ENCODE measurements around the gene GPR132. TPM values are rescaled to one million over a fixed set of nuclear protein-coding genes. Genes with fewer than 3 reads are reported as not detected.

The GPR132 gene
- polyA plus RNA-seq, 1 donor from 2014 or later: not detected

DNA sequence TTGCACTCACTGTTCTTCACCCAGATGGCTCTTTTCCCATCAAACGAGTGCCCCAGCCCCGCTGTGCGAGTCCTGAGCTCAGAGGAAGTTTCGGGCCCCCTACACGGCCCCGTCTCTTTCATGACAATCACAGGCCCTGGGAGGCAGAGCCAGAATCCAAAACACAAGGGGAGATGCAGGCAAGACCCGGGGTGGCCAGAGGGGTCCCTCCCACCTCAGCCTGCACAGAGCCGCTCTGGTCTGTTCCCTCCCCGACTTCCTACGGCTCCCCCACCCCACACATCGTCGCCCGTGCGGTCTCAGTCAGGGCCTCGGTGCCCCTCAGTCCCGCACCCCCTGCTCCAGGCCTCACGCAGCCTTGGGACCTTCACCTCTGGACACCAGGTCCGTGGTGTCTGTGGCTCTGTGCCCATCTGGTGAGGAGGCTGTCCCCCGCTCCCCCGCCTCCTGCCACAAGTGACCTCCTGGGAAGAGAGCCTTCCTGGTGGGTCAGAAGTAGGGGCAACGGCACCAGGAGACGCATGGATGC lies 8.9 kb downstream of the GPR132 start:
- H3K36me3 ChIP-seq (ENCODE audit: insufficient read depth, low read length): no peaks in the 10 kb centered on the region
- no peak overlapping the region for H3K27ac ChIP-seq (ENCODE audit: low read length)
- H3K9me2 ChIP-seq (ENCODE audit: insufficient read depth, low read length): no peaks in the 10 kb centered on the region
- no peaks in the 10 kb centered on the region for H3K27me3 ChIP-seq (ENCODE audit: insufficient read depth, low read depth, low read length)
- no peak for TF ChIP-seq RAD21 (conservative IDR thresholded peaks at IDR 0.05)
- no peak for TF ChIP-seq TAF1 (IDR thresholded peaks at IDR 0.05; ENCODE audit: low read depth)
- TF ChIP-seq, protein P1, sequence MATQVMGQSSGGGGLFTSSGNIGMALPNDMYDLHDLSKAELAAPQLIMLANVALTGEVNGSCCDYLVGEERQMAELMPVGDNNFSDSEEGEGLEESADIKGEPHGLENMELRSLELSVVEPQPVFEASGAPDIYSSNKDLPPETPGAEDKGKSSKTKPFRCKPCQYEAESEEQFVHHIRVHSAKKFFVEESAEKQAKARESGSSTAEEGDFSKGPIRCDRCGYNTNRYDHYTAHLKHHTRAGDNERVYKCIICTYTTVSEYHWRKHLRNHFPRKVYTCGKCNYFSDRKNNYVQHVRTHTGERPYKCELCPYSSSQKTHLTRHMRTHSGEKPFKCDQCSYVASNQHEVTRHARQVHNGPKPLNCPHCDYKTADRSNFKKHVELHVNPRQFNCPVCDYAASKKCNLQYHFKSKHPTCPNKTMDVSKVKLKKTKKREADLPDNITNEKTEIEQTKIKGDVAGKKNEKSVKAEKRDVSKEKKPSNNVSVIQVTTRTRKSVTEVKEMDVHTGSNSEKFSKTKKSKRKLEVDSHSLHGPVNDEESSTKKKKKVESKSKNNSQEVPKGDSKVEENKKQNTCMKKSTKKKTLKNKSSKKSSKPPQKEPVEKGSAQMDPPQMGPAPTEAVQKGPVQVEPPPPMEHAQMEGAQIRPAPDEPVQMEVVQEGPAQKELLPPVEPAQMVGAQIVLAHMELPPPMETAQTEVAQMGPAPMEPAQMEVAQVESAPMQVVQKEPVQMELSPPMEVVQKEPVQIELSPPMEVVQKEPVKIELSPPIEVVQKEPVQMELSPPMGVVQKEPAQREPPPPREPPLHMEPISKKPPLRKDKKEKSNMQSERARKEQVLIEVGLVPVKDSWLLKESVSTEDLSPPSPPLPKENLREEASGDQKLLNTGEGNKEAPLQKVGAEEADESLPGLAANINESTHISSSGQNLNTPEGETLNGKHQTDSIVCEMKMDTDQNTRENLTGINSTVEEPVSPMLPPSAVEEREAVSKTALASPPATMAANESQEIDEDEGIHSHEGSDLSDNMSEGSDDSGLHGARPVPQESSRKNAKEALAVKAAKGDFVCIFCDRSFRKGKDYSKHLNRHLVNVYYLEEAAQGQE (IDR thresholded peaks at IDR 0.05; ENCODE audit: borderline replicate concordance): no peak
- no peak for TF ChIP-seq MXI1 (conservative IDR thresholded peaks at IDR 0.05; ENCODE audit: poor library complexity, severe bottlenecking)
- H3K4me2 ChIP-seq (ENCODE audit: low read length): no peak overlapping the region
- H3F3A ChIP-seq (ENCODE audit: insufficient read depth, low read length, poor library complexity, severe bottlenecking): no peaks in the 10 kb centered on the region
- no peak overlapping the region for H3K4me3 ChIP-seq (ENCODE audit: low read length)
- H2AFZ ChIP-seq (ENCODE audit: low read depth, low read length): no peak overlapping the region
- no peaks in the 10 kb centered on the region for H3K79me2 ChIP-seq (replicated peaks; ENCODE audit: insufficient read depth, low read length)
- H3K9me3 ChIP-seq (ENCODE audit: low read length): no peaks in the 10 kb centered on the region
- no peaks in the 10 kb centered on the region for H4K20me1 ChIP-seq (ENCODE audit: insufficient read depth)
- no peak overlapping the region for H3K9ac ChIP-seq (ENCODE audit: low read length)

DNA sequence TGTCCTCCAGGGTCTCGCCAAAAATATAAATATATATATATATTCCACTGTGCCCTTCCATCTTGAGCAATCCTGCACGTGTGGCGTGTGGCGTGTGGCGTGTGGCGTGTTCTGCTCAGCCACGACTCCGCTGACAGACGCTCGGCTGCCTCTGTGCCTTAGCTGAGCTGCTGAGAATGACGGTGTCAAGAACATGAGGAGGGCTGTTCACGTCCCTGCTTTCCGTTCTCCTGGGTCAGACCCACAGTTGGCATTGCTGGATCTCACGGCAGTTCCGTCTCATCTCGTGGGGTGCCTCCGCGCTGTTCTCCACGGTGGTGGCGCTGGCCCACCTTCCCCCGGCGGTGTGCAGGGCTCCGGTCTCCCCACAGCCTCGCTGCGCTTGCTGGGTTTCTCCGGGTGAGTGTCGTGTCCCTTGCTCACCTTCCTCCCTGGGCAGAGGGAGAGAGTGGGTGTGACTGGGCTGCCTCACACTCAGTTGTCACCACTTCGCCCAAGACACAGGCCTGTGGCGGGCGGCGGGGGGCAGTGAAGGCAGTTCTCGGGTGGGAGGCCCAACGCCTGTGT lies 9.4 kb downstream of the GPR132 start:
- Histone ChIP-seq H3K9me2 (ENCODE audit: insufficient read depth, low read length) (no peaks in the 10 kb centered on the region), H3K27me3 (ENCODE audit: insufficient read depth, low read depth, low read length) (no peaks in the 10 kb centered on the region), H2AFZ (ENCODE audit: low read depth, low read length) (no peak overlapping the region), H3K9me3 (ENCODE audit: low read length) (no peaks in the 10 kb centered on the region), H4K20me1 (ENCODE audit: insufficient read depth) (no peaks in the 10 kb centered on the region), H3K4me2 (ENCODE audit: low read length) (no peak overlapping the region), H3K9ac (ENCODE audit: low read length) (no peak overlapping the region), H3K27ac (ENCODE audit: low read length) (no peak overlapping the region), H3K36me3 (ENCODE audit: insufficient read depth, low read length) (no peaks in the 10 kb centered on the region), H3F3A (ENCODE audit: insufficient read depth, low read length, poor library complexity, severe bottlenecking) (no peaks in the 10 kb centered on the region), H3K79me2 (replicated peaks; ENCODE audit: insufficient read depth, low read length) (no peaks in the 10 kb centered on the region), H3K4me3 (ENCODE audit: low read length) (no peak overlapping the region)
- TF ChIP-seq TAF1 (IDR thresholded peaks at IDR 0.05; ENCODE audit: low read depth) (no peak), MXI1 (conservative IDR thresholded peaks at IDR 0.05; ENCODE audit: poor library complexity, severe bottlenecking) (no peak), EP300 (conservative IDR thresholded peaks at IDR 0.05; ENCODE audit: poor library complexity, severe bottlenecking) (no peak), EZH2 (IDR thresholded peaks at IDR 0.05; ENCODE audit: borderline replicate concordance, insufficient read depth, low read length, poor library complexity, severe bottlenecking) (no peak)
- TF ChIP-seq, protein P1 (IDR thresholded peaks at IDR 0.05; ENCODE audit: borderline replicate concordance): no peak
